Activated effector memory CD4-positive, alpha-beta T cell treated with Interleukin-2 at 50 U/mL for 16 hours (primary cell): Measurements from ENCODE around the gene KCNE4.

ENCODE experiments used
- DNase-seq: peaks from one replicate; pipeline ENCODE4 v3.0.0-alpha.2; 2020

KCNE4 gene, protein sequence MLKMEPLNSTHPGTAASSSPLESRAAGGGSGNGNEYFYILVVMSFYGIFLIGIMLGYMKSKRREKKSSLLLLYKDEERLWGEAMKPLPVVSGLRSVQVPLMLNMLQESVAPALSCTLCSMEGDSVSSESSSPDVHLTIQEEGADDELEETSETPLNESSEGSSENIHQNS

DNA sequence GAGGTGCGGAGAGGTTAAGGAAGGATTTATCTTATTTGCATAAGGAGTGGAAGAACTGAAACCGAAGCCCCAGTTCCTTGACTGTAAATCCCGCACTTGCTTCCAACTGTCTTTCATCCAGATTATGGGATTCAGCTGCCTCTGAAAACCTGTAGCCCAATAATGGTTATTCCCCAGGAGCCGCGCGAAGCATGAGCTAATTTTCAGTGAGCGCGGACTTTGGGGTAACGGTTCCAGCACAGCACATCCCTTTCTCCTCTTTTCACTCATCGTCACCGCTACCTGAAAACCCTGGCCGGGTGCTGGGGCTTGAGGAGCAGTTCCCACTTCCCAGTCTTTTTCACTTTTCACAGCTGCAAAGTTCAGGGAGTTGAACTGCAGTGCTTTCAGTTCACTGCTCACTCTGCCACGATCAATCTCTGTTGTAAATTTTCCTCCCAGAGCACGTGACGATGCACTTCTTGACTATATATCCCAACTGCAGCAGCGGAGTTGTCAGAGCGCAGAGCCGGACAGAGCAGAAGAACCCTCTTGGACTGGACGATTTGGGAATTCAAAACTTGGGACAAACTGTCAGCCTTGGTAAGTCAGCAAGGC, at the start of gene KCNE4:
Gene KCNE4, plus strand, starts transcription at position 498 of the 597 bp plus-strand sequence. CDS start 641 bp downstream, outside the sequence.
- no peak for DNase-seq

DNA sequence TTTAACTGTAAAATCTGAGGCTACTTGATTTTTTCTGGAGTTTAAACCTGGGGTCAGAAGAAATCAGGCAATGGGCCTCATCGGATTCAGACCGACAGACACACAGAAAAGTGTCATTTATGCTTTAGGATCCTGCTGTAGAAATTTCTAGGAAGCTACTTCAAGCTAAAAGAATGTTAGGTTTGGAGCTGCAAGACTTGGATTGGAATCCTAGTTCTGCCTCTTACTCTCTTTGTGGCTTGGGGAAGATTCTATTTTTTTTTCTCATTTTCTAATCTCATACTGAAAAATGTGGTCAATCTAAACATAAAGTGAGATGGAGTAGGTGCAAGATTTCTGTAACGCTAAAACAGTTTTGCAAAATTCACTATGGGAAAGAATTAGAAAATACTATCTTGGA, 48.8 kb upstream of the KCNE4 start:
- DNase-seq: no peak

DNA sequence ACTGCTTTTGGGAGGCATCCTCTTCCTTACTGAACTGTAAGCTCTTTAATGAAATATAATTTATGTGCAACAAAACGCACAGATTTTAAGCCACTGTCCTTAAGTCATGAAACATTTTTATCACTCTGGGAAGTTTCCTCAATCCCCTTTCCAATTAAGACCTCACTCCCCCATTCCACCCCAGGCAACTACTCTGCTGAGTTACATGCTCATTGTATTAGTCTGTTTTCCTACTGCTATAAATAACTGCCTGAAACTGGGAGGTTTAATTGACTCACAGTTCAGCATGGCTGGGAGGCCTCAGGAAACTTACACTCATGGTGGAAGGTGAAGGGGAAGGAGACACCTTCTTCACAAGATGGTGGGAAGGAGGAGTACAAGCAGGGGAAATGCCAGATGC, 46.5 kb upstream of the KCNE4 start:
- no peak for DNase-seq

DNA sequence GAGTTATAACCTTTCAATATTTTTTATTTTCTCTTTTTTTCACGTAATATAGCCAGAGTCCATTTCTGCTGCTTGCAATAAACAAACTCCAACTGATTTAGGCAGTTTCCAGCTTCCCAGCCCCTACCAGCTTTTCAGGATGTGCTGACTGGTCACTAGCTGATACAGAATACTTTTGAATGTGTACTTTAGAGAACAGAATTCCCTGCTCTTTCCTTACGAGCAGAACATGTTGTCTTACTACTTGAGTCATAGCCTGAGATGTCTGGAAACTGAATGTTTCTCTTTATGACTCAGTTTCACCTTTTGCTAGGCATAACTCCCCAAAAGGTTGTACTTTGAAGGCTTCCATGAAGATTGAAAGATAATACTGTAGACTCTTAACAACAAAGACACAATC, 44.5 kb upstream of the KCNE4 start:
- DNase-seq: no peak

DNA sequence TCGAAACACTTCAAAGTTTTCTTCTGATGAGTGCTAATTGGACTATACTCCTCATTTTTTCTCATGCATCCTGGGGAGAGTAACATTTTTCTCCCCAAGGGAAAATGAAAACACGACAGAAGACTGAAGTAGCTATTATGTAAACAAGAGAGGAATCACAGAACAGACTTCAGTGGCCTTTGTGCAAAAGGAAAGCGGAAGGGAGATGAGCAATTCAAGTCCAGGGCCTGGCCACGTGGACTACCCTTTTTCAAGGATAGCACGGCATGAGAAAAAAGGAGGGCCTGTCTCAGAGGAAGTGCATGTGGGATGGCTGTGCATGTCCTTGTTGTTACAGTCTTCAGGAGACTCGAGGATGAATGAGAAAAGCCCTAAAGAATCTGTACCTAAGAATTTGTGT, 43.8 kb upstream of the KCNE4 start:
- DNase-seq: no peak

DNA sequence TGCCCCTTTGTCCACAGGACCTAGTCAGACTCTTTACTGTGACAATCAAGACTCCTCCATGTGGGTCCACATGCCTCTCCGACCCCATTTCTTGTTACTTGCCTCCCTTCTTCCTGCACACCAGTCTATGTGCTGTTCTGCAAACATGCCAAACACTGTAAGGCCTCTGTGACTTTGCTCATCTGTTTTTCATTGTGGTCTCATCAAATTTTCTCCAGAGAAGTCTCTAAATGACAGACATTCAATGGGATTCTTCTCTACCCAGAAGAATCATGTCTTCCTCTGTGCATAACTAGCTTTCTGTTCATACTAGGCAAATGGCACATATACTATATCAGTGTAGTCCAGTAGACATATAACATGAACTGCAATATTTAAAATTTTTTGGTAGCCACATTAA, 43.0 kb upstream of the KCNE4 start:
- no peak for DNase-seq

DNA sequence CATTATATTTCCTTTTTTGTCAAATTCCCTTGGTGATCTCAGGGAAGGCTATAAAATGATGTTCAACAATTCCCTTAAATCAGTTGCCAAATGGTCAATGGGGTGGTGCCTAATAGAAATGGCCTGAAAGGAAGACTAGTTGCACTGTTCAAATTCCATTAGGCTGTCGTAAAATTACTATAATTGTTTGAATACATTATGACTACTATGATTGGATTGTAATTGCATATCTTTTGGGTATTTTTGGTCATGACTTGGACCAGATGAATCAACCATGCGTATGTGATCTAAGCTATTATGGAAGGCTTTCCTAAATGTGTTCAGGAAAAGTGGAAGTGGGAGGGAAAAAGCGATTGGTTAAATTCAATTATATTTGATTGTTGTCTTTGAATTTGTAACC, 41.3 kb upstream of the KCNE4 start:
- no peak for DNase-seq

DNA sequence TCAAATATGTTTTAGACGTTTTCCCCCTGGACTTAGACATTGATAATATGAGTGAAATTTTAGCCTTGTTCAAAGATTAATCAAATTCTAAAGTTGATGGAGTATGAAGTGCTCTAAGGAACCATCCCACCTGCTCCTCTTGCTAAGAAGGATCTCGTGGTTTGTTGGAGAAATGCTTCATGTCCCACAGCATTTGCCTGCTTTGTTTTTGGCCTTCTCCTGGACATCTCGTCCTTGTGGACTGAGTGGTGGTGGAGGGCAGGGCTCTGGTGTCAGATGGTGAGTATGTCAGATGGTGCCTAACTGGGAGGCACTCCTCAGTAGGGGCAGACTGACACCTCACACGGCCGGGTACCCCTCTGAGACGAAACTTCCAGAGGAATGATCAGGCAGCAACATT, 39.7 kb upstream of the KCNE4 start:
- no peak for DNase-seq

DNA sequence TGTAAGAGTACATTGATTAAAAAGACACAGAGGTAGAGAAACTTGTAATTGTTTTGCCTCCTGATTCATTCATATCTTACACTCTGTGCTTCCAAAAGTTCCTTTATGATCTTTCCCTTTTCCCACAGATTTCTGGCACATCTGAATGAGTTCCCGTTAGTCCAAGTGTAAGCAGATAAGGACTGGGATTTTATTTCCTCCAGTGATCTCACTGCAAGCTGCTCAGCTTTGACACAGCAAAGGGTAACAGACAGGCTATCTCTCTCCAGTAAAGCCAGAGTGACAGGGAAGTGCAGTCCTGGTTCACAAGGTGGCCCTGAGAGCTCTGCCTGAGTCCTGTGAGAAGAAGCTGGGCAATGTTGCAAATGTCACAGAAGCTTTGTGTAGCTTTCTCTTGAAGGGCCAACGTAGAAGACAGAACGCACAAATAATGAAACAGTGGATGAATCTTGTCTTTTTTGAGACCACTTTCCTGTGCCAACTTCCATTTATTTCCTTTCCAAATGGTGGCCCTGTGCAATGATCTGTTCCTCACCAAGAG, 32.5 kb upstream of the KCNE4 start:
- DNase-seq: no peak

DNA sequence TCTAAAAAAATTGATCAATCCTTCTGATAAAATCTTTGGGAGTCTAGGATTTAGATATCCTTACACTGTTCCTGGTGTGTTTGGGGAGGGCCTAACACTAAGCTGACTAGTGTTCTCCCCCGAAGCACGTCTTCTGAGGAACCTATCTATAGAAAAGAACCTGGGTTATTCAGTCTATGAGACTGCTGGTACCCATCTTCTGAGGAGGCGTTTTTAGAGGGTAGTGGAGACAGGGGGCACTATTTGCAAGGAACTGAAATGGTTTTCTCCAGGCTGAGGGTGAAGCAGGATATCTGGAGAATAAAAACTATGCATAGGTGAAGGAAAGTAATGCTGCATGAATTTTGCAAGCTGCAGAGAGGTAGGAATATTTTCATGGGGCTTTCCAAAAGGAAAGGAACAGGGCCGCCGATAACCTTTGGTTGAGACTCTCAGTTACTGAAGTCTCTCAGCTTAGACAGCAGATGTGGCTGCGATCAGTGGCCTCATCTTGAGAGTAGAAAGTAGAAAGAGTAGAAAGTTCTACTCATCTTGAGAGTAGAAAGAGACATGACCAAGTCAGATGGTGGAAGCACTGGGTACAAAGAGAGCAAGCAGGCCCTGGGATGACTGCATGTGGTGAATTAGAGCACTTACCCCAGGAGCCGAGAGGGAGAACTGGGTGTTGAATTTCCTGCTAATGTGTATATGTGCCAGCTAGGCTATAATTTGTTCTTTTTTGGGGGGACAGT, 31.8 kb upstream of the KCNE4 start:
- DNase-seq: no peak

DNA sequence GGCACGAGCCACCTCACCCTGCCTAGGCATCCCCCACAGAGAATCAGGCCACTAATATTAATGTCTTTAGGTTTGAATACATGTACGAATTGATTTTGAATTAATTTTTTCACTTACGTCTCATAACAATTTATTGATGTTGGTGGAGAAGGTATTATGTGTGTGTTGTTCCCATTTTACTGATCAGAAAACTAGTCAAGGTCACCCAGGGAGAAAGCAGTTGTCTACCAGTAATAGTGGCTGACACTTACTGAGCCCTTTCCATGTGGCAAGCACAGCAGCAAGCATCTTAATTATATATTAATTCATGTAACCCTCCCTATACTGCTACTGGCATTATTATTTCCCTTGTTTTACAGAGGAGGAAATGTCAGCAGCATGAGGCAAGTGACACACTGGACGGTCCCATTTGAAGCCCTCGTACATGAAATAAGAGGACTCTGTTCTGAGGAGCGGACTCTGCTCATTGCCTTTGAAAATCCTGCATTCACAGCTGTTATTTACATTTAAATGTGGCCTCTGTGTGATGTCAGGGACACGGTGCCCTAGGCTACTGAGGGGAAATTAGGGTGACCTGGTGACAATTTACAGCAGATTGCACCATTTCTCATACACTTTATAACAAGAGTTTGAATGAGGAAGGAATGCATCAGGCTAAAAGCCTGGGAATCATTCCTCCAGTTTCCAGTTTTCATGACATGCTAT, 30.9 kb upstream of the KCNE4 start:
- DNase-seq: no peak

DNA sequence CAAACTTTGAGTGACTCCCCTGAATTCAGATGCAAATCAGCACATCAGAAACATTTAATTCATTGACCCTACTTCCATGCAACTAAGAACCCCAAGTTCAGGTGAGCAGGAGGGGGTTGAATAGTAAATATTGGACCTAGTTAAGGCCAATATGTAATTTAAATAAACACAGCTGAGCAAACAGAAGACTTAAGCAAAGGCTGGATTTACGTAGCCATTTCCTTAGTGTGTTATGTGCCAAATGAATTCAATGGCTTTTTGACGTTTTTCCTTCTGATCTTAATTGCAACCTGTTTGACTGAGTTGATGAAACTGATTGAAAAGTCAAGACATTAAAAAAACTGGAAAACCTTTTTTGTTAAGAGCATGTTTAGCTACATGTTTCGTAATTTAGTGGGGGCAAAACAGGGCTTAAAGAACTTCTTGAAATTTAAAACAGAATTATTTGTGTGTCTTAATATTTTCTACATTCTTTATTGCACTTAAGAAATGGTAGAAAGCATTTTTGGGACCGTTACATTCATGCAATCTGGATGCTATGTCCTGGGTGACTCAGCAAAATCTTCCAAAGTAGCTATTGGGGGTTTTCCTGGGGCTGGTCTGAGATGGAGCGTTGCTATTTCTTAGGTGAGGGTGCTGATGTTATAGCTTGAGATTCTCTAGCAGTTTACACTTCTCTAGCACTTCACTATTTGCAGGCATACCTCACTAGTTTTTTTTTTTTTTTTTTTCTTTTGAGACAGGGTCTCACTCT, 25.5 kb upstream of the KCNE4 start:
- DNase-seq: no peak

DNA sequence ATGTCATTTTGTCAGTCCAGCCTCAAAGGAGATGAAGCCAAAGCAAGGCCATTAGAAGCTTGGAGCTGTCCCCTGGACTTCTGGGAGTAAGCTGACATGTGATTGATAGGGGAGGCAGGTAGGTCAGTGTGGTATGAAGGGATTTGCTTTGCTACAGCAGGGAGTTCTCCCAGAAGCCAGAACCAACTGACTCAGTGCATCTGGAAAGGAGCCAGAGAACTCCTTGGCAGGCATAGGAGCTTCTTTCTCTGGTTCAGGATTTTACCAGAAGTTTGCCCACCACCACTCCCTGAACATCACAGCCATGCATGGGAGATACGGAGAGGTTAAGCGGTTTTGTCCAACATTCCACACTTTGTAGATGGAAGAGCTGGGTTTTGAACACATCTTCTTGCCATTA, 24.5 kb upstream of the KCNE4 start:
- DNase-seq: no peak

DNA sequence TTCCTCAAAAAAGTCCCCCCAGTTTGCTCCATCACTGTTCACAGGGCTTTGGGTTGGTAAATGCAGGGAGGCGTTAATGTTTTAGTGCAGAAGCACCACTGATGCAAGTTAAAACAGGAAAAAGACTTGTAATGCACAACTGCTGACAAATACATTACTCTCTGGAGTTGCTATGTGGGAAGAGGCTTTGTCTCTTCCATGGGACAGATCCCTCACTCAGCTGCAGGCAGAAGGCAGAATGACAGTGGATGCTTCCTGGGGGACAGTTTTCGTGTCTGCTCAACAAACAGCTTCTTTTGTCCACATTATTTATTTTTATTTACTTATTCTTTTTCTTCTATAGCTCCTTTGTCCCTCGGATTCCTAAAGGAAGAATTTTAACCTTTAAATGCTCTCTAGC, 22.7 kb upstream of the KCNE4 start:
- no peak for DNase-seq

DNA sequence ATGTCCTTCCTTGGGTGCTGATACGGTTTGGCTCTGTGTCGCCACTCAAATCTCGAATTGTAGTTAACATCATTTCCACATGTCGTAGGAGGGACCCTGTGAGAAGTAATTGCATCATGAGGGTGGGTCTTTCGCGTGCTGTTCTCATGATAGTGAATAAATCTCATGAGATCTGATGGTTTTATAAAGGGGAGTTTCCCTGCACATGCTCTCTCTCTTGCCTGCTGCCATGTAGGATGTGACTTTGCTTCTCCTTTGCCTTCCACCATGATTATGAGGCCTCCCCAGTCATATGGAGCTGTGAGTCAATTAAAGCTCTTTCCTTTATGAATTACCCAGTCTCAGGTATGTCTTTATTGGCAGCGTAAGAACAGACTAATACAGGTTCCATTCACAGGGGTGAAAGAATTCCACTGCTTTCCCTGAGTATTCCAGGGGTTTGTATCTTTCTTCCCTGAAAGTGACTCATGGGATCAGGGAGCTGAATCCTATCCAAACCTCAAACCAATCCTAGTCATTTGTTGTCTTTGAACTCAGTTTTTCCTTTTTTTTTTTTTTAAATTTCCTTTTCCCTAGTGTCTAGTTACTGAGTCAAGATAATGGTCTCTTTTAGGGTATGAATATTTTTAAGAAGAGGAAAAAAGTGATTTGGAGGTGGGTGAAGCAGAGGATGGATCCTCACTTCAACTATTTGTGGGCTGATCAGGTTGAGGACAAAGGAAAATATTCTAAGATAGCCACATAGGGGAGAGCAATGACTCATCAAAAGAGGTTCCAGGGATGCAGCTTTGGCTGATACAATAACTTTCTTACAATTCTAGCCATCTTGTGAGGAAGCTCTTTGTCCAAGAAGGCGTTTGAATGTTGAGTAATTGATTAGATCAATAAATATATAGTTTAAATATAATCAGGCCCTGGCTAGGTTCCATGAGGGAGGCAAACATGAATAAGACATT, 19.5 kb upstream of the KCNE4 start:
- no peak for DNase-seq

DNA sequence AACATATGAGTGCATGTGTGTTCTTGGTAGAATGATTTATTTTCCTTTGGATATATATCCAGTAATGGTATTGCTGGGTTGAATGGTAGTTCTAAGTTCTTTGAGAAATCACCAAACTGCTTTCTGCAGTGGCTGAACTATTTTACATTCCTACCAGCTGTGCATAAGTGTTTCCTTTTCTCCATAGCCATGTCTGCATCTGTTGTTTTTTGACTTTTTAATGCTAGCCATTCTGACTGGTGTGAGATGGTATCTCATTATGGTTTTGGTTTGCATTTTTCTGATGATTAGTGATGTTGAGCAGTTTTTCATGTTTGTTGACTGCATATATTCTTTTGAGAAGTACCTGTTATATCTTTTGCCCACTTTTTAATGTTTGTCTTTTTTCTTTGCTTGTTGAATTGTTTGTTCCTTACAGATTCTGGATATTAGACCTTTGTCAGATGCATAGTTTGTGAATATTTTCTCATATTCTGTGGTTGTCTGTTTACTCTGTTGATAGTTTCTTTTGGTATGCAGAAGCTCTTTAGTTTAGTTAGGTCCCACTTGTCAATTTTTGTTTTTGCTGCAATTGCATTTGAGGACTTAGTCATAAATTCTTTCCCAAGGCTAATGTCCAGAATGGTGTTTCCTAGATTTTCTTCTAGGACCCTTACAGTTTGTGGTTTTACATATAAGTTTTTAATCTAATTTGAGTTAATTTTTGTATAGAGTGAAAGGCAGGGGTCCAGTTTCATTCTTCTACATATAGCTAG, 17.6 kb upstream of the KCNE4 start:
- DNase-seq: no peak

DNA sequence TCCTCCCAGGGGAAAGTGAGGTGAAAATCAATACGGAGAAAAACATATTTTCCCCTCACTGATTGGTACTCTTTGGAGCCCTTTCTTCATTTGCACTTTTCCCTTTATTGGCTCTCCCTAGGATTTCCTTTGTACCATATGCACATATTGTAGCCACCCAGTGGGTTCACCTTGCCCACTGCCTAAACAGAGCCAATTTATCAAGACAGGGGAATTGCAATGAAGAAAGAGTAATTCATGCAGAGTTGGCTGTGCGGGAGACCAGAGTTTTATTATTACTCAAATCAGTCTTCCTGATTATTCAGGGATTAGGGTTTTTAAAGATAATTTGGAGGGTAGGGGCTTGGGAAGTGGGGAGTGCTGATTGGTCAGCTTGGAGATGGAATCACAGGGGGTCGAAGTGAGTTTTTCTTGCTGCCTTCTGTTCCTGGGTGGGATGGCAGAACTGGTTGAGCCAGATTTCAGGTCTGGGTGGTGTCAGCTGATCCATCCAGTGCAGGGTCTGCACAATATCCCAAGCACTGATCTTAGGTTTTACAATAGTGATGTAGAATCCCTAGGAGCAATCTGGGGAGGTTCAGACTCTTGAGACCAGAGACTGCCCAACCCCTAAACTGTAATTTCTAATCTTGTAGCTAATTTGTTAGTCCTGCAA, 15.1 kb upstream of the KCNE4 start:
- no peak for DNase-seq

DNA sequence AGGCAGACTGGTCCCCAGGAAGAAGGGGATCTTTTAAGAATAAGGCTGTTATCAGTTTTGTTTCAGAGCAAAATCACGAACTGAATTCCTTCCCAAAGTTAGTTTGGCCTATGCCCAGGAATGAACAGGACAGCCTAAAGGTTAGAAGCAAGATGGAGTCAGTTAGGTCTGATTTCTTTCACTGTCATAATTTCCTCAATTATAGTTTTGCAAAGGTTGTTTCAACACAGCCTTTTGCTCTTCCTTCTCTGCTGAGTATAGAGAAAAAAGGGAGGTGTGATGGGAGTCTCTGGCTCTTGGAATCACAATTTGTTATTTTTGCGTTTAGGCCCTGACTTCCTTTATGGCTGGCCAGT, 14.6 kb upstream of the KCNE4 start:
- DNase-seq: no peak

DNA sequence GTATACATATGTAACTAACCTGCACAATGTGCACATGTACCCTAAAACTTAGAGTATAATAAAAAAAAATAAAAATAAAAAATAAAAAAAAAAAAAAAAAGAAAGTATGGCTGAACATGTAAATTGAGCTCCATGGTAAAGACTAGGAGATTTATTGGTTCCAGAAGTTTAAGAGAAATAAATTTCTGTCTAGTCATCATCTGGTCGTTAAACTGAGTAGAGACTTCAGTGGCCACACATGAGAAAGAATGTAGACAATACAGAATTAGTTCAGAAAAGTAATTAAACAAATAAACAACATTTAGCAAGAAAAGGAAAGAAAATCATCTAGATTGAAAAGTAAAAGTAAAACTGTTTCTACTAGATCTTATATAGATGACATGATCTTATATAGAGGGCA, 12.4 kb upstream of the KCNE4 start:
- no peak for DNase-seq

DNA sequence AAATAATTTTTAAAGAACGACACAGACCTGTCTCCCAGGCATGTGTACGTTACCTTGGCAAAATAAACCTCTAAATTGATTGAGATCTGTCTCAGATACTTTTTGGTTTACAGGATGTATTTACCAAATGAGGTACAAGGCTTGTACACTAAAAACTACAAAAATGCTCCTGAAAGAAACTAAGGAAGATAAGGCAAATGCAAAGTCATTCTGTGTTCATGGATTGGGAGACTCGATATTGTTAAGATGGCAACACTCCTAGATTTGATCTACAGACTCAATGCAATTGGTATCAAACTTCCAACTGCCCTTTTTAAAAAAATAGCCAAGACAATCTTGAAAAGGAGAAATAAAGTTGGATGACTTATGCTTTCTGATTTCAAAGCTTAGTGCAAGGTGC, 11.5 kb upstream of the KCNE4 start:
- DNase-seq: no peak
